GM06990 (cell line): ENCODE measurements around the gene CYSLTR2.
"Not testable (repeated sequence)": the region's sequence is repeated elsewhere in the genome, so short reads cannot be mapped to it uniquely, and the experiment has no call there.

ENCODE experiments used
- DNase-seq: peaks from one replicate; pipeline ENCODE4 v3.0.0-alpha.2; 2011; ENCODE audit not compliant: insufficient read length; ENCODE audit errors: extremely low read depth
- H3K27me3 ChIP-seq: replicated peaks from 2 replicates; pipeline ENCODE4 v1.6.0; 2011; ENCODE audit warnings: low read length; ENCODE audit not compliant: control insufficient read depth, insufficient read depth
- H3K36me3 ChIP-seq: 2 replicates; pipeline ENCODE4 v1.5.1; 2011; ENCODE audit warnings: low read length; ENCODE audit not compliant: control insufficient read depth, insufficient read depth
- H3K4me3 ChIP-seq: replicated peaks from 2 replicates; pipeline ENCODE4 v1.5.1; 2011; ENCODE audit warnings: low read depth, mild to moderate bottlenecking, control low read depth, low read length
- TF ChIP-seq, protein P1 (sequence below): IDR thresholded peaks from 2 replicates; pipeline ENCODE4 v1.5.1; 2011; ENCODE audit warnings: low read length, control low read depth, mild to moderate bottlenecking, inconsistent platforms; ENCODE audit not compliant: insufficient read depth, poor library complexity, severe bottlenecking

The CYSLTR2 gene

DNA sequence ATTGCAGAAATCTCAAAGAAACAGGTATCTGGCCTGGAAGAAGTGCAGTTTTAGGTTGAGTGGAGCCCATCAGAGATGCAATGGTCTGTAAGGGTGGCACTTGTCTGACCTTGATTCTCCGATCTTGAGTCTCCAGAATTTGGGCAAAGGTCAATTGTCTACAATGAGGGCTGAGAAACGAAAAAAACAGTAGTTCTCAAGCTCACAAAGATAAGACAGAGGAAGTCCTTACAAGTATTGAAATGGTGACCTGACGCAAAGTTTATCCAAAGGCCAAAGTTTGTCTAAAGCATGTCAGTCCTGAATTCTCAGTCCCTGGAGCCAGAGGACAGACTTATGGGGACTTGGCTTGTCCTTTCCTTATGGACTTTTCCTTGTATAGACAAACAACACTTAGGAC is 40.3 kb downstream of the CYSLTR2 start:
- H3K4me3 ChIP-seq, result no peak overlapping the region
- DNase-seq, result no peak
- H3K36me3 ChIP-seq, result no peaks in the 10 kb centered on the region
- TF ChIP-seq, protein P1, sequence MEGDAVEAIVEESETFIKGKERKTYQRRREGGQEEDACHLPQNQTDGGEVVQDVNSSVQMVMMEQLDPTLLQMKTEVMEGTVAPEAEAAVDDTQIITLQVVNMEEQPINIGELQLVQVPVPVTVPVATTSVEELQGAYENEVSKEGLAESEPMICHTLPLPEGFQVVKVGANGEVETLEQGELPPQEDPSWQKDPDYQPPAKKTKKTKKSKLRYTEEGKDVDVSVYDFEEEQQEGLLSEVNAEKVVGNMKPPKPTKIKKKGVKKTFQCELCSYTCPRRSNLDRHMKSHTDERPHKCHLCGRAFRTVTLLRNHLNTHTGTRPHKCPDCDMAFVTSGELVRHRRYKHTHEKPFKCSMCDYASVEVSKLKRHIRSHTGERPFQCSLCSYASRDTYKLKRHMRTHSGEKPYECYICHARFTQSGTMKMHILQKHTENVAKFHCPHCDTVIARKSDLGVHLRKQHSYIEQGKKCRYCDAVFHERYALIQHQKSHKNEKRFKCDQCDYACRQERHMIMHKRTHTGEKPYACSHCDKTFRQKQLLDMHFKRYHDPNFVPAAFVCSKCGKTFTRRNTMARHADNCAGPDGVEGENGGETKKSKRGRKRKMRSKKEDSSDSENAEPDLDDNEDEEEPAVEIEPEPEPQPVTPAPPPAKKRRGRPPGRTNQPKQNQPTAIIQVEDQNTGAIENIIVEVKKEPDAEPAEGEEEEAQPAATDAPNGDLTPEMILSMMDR, result no peak
- no peaks in the 10 kb centered on the region for H3K27me3 ChIP-seq

DNA sequence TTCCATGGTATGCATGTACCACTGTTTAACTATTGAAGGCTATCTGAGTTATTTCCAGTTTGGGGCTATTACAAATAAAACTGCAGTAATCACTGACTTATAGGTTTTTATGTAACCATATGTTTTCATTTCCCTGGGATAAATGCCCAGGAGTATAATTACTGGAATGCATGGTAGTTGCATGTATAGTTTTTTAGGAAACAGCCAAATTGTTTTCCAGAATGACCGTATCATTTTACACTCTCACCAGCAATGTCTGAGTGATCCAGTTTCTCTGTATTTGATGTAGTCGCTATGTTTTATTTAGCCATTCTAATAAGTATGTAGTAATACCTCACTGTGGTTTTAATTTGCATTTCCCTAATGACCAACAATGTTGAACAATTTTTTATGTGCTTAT is 42.0 kb downstream of the CYSLTR2 start:
- Histone ChIP-seq H3K27me3 (no peaks in the 10 kb centered on the region), H3K4me3 (no peak overlapping the region), H3K36me3 (no peaks in the 10 kb centered on the region)
- DNase-seq, result no peak
- TF ChIP-seq, protein P1, result no peak

DNA sequence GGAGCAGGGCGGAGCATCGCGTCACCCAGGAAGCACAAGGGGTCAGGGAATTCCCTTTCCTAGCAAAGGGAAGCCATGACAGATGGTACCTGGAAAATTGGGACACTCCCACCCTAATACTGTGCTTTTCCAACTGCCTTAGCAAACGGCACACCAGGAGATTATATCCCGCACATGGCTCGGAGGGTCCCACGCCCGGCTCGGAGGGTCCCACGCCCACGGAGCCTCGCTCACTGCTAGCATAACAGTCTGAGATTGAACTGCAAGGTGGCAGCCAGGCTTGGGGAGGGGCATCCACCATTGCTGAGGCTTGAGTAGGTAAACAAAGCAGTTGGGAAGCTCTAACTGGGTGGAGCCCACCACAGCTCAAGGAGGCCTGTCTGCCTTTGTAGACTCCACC is 42.9 kb downstream of the CYSLTR2 start:
- not testable (repeated sequence) for DNase-seq, H3K4me3 ChIP-seq, H3K27me3 ChIP-seq, H3K36me3 ChIP-seq

DNA sequence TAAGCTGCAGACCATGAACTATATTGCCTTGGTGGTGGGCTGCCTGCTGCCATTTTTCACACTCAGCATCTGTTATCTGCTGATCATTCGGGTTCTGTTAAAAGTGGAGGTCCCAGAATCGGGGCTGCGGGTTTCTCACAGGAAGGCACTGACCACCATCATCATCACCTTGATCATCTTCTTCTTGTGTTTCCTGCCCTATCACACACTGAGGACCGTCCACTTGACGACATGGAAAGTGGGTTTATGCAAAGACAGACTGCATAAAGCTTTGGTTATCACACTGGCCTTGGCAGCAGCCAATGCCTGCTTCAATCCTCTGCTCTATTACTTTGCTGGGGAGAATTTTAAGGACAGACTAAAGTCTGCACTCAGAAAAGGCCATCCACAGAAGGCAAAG is 53.7 kb downstream of the CYSLTR2 start:
- Histone ChIP-seq H3K4me3 (no peak overlapping the region), H3K36me3 (no peaks in the 10 kb centered on the region), H3K27me3 (no peaks in the 10 kb centered on the region; the same call in 1 of the 2 replicates)
- DNase-seq, result no peak
- TF ChIP-seq, protein P1, result no peak

DNA sequence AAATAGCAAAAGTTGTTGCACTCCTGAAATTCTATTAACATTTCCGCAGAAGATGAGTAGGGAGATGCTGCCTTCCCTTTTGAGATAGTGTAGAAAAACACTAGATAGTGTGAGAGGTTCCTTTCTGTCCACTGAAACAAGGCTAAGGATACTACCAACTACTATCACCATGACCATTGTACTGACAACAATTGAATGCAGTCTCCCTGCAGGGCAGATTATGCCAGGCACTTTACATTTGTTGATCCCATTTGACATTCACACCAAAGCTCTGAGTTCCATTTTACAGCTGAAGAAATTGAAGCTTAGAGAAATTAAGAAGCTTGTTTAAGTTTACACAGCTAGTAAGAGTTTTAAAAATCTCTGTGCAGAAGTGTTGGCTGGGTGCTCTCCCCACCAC is 55.0 kb downstream of the CYSLTR2 start:
- Histone ChIP-seq H3K4me3 (no peak overlapping the region), H3K36me3 (no peaks in the 10 kb centered on the region), H3K27me3 (no peaks in the 10 kb centered on the region; the same call in 1 of the 2 replicates)
- DNase-seq, result no peak
- TF ChIP-seq, protein P1, result no peak

DNA sequence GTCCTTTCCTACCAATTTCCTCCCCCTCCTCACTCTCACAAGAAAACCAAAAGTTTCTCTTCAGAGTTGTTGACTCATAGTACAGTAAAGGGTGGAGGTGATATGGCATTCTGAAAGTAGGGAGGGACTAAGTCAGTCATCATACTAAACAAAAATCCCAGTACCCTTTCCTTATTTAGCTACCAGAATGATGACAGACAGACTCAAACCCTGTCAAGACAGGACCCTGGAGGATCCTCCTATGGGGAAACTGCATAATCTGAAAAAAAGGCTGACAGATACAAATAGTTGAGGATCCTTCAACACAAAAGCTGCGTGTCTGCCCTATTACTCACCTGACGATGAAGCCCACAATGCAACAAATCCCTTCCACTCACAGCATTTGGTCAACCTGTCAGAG is 55.5 kb downstream of the CYSLTR2 start:
- TF ChIP-seq, protein P1, result no peak
- DNase-seq, result no peak
- H3K36me3 ChIP-seq, result no peaks in the 10 kb centered on the region
- H3K4me3 ChIP-seq, result no peak overlapping the region
- H3K27me3 ChIP-seq, result no peaks in the 10 kb centered on the region; the same call in 1 of the 2 replicates
